OCI-LY3 (cell line): Measurements from ENCODE around the gene POP4.
"Not testable (repeated sequence)": the region's sequence is repeated elsewhere in the genome, so short reads cannot be mapped to it uniquely, and the experiment has no call there.

Experiments used
- H2AFZ ChIP-seq: fragments of 200-600, 300-600 bp; shearing (Covaris generic); 2 replicates; pipeline ENCODE4 v1.6.0; 2014; ENCODE audit warnings: antibody characterized with exemption, low read depth, low read length
- H3K27ac ChIP-seq: fragments of 200-600, 300-600 bp; sonication (generic); 2 replicates; pipeline ENCODE4 v1.5.1; 2014; ENCODE audit warnings: mild to moderate bottlenecking, low read length, moderate library complexity, mixed read lengths
- H3K27me3 ChIP-seq: fragments of 200-600, 300-600 bp; sonication (generic); 2 replicates; pipeline ENCODE4 v1.6.1; 2014; ENCODE audit warnings: low read depth, low read length, mixed read lengths
- H3K36me3 ChIP-seq: fragments of 200-600, 300-600 bp; sonication (generic); replicated peaks from 2 replicates; pipeline ENCODE3; 2014; ENCODE audit warnings: low read depth, low read length, mixed read lengths
- H3K4me1 ChIP-seq: fragments of 300-600, 200-600 bp; sonication (generic); 2 replicates; pipeline ENCODE4 v1.6.1; 2014; ENCODE audit warnings: low read length, mixed read lengths
- H3K4me2 ChIP-seq: fragments of 200-600, 300-600 bp; sonication (generic); 2 replicates; pipeline ENCODE4 v1.6.1; 2014; ENCODE audit warnings: low read length, mixed read lengths
- H3K4me3 ChIP-seq: fragments of 300-600, 200-600 bp; sonication (generic); 2 replicates; pipeline ENCODE4 v1.5.1; 2014; ENCODE audit warnings: antibody characterized with exemption, mild to moderate bottlenecking, low read length, moderate library complexity
- H3K79me2 ChIP-seq: fragments of 300-600, 200-600 bp; shearing (Covaris generic); 2 replicates; pipeline ENCODE4 v1.6.1; 2014; ENCODE audit warnings: mild to moderate bottlenecking, low read length, mixed read lengths
- H3K9ac ChIP-seq: fragments of 300-600, 200-600 bp; shearing (Covaris generic); 2 replicates; pipeline ENCODE4 v1.6.0; 2014; ENCODE audit warnings: mild to moderate bottlenecking, low read length, moderate library complexity
- H3K9me3 ChIP-seq: fragments of 200-600, 300-600 bp; shearing (Covaris generic); 2 replicates; pipeline ENCODE4 v1.6.1; 2014; ENCODE audit warnings: low read length, mixed read lengths; ENCODE audit not compliant: insufficient read depth
- H4K20me1 ChIP-seq: fragments of 200-600, 300-600 bp; sonication (generic); 2 replicates; pipeline ENCODE4 v1.6.1; 2016; ENCODE audit warnings: low read length, mixed read lengths; ENCODE audit not compliant: insufficient read depth
- CTCF ChIP-seq: fragments of 200-600, 300-600 bp; sonication (generic); IDR thresholded peaks from 2 replicates; pipeline ENCODE4 v1.5.1; 2014; ENCODE audit warnings: antibody characterized with exemption, low read length, low read depth
- EZH2phosphoT487 ChIP-seq: fragments of 200-600 bp; shearing (Covaris generic); IDR thresholded peaks from 2 replicates; pipeline ENCODE4 v1.6.1; 2018; ENCODE audit warnings: antibody characterized with exemption, mixed run types, low read depth

The POP4 gene

GRCh38 chr19:29605653-29606419, at the start of gene POP4:
Gene POP4 (plus strand): TSS chr19:29606283. CDS start chr19:29606319, 36 bp downstream.
- no peaks in the 10 kb centered on the region for H4K20me1 ChIP-seq
- peak within 1 kb of the TSS; percentile 85 for H3K4me3 ChIP-seq
- H3K36me3 ChIP-seq = no peaks in the 10 kb centered on the region
- no peaks in the 10 kb centered on the region for H3K27me3 ChIP-seq
- H3K4me2 ChIP-seq = peak within 1 kb of the TSS; percentile 88
- peak within 1 kb of the TSS; percentile 78 for H2AFZ ChIP-seq
- peaks cover 11% of the 10 kb centered on the region for H3K4me1 ChIP-seq
- H3K27ac ChIP-seq = peak within 1 kb of the TSS; percentile 76
- H3K9me3 ChIP-seq = no peaks in the 10 kb centered on the region
- peak within 1 kb of the TSS; percentile 92 for H3K9ac ChIP-seq
- H3K79me2 ChIP-seq = peaks cover 29% of the 10 kb centered on the region
- TF ChIP-seq EZH2phosphoT487 = no peak
- TF ChIP-seq CTCF = no peak

GRCh38 chr19:29559110-29559509, 47.0 kb upstream of the POP4 start:
- not testable (repeated sequence) for H3K9ac ChIP-seq, H3K36me3 ChIP-seq, H3K9me3 ChIP-seq, H3K4me2 ChIP-seq, H3K27ac ChIP-seq, H2AFZ ChIP-seq, H3K4me1 ChIP-seq, H4K20me1 ChIP-seq, H3K79me2 ChIP-seq, H3K4me3 ChIP-seq
- peaks cover 17% of the 10 kb centered on the region for H3K27me3 ChIP-seq

- no peaks in the 10 kb centered on the region for H3K4me1 ChIP-seq
- no peaks in the 10 kb centered on the region for H3K79me2 ChIP-seq
- no peak for TF ChIP-seq CTCF
- no peak for TF ChIP-seq EZH2phosphoT487
- H3K9ac ChIP-seq = no peak overlapping the region
- H3K4me2 ChIP-seq = no peak overlapping the region
- no peak overlapping the region for H3K27ac ChIP-seq
- H2AFZ ChIP-seq = no peak overlapping the region
- no peaks in the 10 kb centered on the region for H4K20me1 ChIP-seq
- H3K9me3 ChIP-seq = peaks cover 6% of the 10 kb centered on the region; the same call in 1 of the 2 replicates
- peaks cover 22% of the 10 kb centered on the region for H3K27me3 ChIP-seq
- no peak overlapping the region for H3K4me3 ChIP-seq
- H3K36me3 ChIP-seq = no peaks in the 10 kb centered on the region
Measured at GRCh38 chr19:29559743-29560142, 46.3 kb upstream of the POP4 start.

- TF ChIP-seq EZH2phosphoT487 (no peak), CTCF (no peak)
- peaks cover 24% of the 10 kb centered on the region for H3K27me3 ChIP-seq
- peaks cover 6% of the 10 kb centered on the region; the same call in 1 of the 2 replicates for H3K9me3 ChIP-seq
- no peak overlapping the region for H3K4me3 ChIP-seq
- no peak overlapping the region for H3K9ac ChIP-seq
- no peak overlapping the region for H2AFZ ChIP-seq
- no peak overlapping the region for H3K27ac ChIP-seq
- H3K36me3 ChIP-seq = no peaks in the 10 kb centered on the region
- no peaks in the 10 kb centered on the region for H3K79me2 ChIP-seq
- H3K4me1 ChIP-seq = no peaks in the 10 kb centered on the region
- no peak overlapping the region for H3K4me2 ChIP-seq
- H4K20me1 ChIP-seq = no peaks in the 10 kb centered on the region
Measured at GRCh38 chr19:29560313-29561075, 45.6 kb upstream of the POP4 start.
